Dendritic cell treated with granulocyte-macrophage colony-stimulating factor and Interleukin-4, amounts not matched to agents 40 ng/mL and 50 ng/mL, for 4 days (primary cell): ENCODE measurements around the gene KIF27.
A peak's percentile ranks its signal among the peaks of the same experiment; 100 is the strongest.
"Not testable (repeated sequence)": the region's sequence is repeated elsewhere in the genome, so short reads cannot be mapped to it uniquely, and the experiment has no call there.

Experiments used
- H3K27ac Mint-ChIP-seq: one replicate; pipeline ENCODE4 v1.8.0; 2022; ENCODE audit warnings: mild to moderate bottlenecking, mixed read lengths
- H3K27me3 Mint-ChIP-seq: one replicate; pipeline ENCODE4 v1.8.0; 2022; ENCODE audit warnings: mild to moderate bottlenecking, mixed read lengths
- H3K36me3 Mint-ChIP-seq: one replicate; pipeline ENCODE4 v1.8.0; 2022; ENCODE audit warnings: low read depth, mixed read lengths
- H3K4me1 Mint-ChIP-seq: one replicate; pipeline ENCODE4 v1.8.0; 2022; ENCODE audit warnings: low read depth, mixed read lengths
- H3K4me3 Mint-ChIP-seq: one replicate; pipeline ENCODE4 v1.8.0; 2022; ENCODE audit warnings: mild to moderate bottlenecking, moderate library complexity, mixed read lengths
- H3K9me3 Mint-ChIP-seq: one replicate; pipeline ENCODE4 v1.8.0; 2022; ENCODE audit warnings: mixed read lengths
- intact Hi-C: fragments of 100-400 bp; cut with micrococcal nuclease; formaldehyde crosslinking; loops from one replicate; pipeline ENCODE4 v1.15.0; 2022

The KIF27 gene

DNA sequence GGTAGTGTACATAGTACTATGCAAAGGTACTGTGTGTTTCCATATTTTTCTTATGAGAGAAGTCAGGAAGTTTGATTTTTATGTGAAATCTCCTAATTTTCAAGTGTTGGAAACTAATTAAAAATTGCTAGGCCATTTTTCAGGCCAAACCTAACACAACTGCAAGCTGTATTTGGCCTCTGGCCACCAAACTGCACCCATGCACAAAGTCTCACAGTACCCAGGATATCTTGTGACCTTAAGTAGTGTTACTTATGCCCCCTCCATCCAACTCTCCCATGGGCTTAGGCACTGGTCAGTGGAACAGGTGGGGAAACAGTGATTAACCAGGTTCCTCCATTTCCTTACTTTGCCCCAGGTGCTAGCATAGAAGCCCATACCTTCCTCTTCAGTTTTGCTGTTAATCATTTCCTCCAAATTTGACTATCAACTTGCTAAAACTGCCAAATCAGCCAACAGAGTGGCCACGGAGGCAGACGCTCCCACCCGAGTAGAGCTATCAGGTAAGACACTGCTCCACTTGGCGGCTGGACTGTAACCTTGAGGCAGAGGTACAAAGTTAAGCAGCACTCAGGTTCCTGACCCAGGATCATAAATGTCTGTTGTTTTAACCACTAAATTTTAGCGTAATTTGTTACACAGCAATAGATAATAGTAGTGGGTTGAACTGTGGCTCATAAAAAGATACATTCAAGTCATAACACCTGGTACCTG, 19.5 kb upstream of the KIF27 start:
- no peak overlapping the region for H3K27ac Mint-ChIP-seq

DNA sequence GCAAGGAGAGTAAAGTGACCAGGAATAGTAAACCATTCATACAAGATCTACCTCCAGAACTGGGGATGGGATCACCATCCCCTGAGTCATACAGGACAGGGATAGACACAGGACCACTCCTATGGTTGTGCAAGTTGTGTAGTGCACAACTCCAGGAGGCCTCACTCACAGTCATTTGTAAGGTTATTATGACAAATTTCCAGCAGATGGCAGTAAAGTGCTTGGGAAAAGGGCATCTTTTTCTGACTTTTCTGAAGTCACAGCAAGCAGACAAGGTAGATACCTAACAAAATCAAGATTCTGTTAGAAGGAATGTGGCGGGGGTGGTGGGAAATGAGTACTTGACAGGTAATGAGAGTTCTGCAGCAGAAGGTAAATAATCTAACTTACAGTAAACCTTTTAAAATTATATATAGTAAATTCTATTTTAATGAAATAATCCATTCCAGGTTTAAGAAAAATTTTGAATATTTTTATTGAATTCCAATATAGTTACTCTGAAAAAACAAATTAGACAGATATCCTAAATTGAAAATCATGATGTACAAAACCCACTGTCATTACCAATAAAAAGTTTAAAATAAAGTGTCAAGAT, 16.7 kb upstream of the KIF27 start:
- Mint-ChIP-seq H3K9me3 (no peaks in the 10 kb centered on the region), H3K4me1 (peaks cover 17% of the 10 kb centered on the region), H3K27ac (no peak overlapping the region), H3K36me3 (peaks cover 40% of the 10 kb centered on the region), H3K4me3 (no peak overlapping the region), H3K27me3 (no peaks in the 10 kb centered on the region)
- intact Hi-C loops = loop anchor here (1.0 kb wide), 3 partner anchors 235 to 377 kb away; no protein-coding TSS in a partner anchor

More for the DNA sequence above, 19.5 kb upstream of the KIF27 start:
- intact Hi-C loops = no loop called here
- no peaks in the 10 kb centered on the region for H3K27me3 Mint-ChIP-seq
- H3K9me3 Mint-ChIP-seq = no peaks in the 10 kb centered on the region
- H3K4me1 Mint-ChIP-seq = no peaks in the 10 kb centered on the region
- peaks cover 64% of the 10 kb centered on the region for H3K36me3 Mint-ChIP-seq
- no peak overlapping the region for H3K4me3 Mint-ChIP-seq

DNA sequence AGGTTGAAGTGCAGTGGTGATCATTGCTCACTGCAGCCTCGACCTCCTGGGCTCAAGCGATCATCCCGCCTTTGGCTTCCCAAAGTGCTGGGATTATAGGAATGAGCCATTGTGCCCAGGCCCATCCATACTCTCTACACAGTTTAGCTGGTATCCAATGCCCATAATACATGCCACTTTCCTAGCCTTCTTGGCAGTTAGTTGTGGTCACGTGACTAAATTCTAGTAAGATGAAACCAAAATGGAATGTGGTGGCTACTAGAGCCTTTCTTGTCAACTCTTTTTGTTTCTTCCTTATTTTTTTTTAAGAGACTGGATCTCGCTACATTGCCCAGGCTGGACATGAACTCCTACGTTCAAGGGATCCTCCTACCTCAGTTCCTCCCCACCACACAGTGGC, 15.3 kb upstream of the KIF27 start:
- Mint-ChIP-seq H3K9me3 (no peaks in the 10 kb centered on the region), H3K27me3 (no peaks in the 10 kb centered on the region), H3K4me1 (peaks cover 25% of the 10 kb centered on the region), H3K4me3 (no peak overlapping the region), H3K27ac (no peak overlapping the region), H3K36me3 (peaks cover 26% of the 10 kb centered on the region)
- intact Hi-C loops = no loop called here

DNA sequence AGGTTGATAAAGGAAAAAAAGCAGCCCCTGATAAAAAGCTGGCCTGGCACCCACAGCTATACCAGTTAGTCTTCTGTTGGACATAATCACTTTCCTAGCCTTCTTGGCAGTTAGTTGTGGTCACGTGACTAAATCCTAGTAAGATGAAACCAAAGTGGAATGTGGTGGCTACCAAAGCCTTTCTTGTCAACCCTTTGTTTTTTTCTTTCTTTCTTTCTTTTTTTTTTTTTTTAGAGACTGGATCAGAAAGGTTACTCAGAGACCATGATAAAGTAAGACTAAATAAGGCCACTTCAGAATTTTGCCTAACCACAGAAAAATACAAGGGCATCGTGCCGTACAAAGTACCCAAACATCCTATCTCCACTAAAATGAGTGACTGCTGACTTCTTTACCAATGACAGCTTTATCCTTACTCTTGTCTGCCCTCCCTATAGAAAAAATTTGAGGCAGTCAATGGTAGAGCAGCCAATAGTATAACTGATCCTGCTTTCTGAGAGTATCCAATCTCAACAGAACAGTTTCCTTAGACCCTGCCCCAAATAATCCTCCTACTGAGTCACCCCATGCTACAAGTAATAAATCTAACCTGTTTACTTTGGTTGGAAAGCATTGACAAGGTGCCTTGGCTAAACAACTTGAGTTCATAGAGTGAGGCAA, 14.2 kb upstream of the KIF27 start:
- Mint-ChIP-seq H3K4me3 (no peak overlapping the region), H3K4me1 (peaks cover 36% of the 10 kb centered on the region), H3K27me3 (no peaks in the 10 kb centered on the region), H3K36me3 (peaks cover 16% of the 10 kb centered on the region), H3K27ac (no peak overlapping the region), H3K9me3 (no peaks in the 10 kb centered on the region)
- intact Hi-C loops = no loop called here

DNA sequence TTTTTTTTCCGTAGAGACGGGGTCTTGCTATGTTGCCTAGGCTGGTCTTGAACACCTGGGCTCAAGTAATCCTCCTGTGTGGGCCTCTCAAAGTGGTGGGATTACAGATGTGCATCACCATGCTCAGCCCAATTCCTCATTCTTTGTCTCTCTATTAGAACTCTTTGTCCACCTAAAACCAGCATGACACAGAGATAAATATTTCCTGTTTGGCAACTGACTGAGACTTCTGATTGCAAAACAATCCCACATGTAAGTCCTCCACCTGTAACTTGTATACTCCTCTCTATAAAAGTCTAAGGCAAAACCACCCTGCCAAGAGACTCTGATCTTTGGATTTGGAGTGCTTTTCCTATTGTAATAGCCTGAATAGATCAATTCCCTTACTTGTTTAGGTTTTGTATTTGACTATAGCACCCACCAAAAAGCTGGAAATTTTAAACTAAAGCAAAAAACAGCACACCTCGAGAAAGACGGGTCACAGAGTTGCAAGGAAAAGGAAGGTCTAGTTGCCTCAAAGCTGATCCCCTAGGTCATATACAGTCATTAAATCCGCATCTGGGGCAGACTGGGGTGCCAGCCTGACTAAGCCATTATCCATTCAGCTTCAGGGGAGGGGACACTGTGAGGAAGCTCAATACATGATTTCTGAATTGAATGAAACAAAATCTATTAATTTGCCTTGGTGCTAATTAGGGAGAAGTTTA, 13.5 kb upstream of the KIF27 start:
- H3K9me3 Mint-ChIP-seq = no peaks in the 10 kb centered on the region
- H3K4me1 Mint-ChIP-seq = peaks cover 36% of the 10 kb centered on the region
- intact Hi-C loops = no loop called here
- H3K4me3 Mint-ChIP-seq = no peak overlapping the region
- H3K36me3 Mint-ChIP-seq = peaks cover 16% of the 10 kb centered on the region
- H3K27ac Mint-ChIP-seq = no peak overlapping the region
- H3K27me3 Mint-ChIP-seq = no peaks in the 10 kb centered on the region

DNA sequence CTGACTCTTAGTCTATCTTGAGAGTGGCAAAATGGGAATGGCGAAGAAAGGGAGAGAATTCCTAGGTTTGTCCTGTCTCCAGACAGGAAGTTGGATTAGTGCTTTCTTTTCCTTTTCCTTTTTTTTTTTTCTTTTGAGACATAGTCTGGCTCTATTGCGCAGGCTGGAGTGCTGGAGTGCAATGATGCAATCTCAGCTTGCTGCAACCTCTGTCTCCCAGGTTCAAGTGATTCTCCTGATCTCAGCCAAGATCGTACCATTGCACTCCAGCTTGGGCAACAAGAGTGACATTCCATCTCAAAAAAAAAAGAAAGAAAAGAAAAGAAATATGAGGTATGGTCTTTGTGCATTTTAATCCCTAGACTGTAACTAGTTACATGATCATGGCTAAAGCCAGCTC, 12.6 kb upstream of the KIF27 start:
- Mint-ChIP-seq H3K9me3 (no peaks in the 10 kb centered on the region), H3K27me3 (no peaks in the 10 kb centered on the region), H3K4me1 (peaks cover 36% of the 10 kb centered on the region), H3K4me3 (no peak overlapping the region), H3K27ac (no peak overlapping the region), H3K36me3 (peaks cover 7% of the 10 kb centered on the region)
- intact Hi-C loops = no loop called here

DNA sequence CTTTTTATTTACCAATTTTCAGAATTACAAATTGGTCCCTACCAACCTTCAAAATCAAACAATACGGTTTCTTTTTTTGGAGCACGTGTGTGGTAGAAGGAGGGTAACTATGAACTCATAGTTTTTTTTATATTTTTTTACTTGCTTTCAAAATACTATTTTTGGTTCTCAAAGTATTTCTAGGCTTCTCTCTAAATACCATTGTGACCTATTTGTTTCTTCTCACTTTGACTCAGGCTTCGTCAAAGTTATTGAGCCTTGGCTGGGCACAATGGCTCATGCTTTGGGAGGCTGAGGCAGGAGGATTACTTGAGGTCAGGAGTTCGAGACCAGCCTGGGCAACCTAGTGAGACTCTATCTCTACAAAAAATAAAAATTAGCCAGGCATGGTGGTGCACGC, 11.6 kb upstream of the KIF27 start:
- Mint-ChIP-seq H3K4me3 (no peak overlapping the region), H3K27me3 (no peaks in the 10 kb centered on the region), H3K36me3 (no peaks in the 10 kb centered on the region), H3K27ac (no peak overlapping the region), H3K4me1 (peaks cover 40% of the 10 kb centered on the region), H3K9me3 (no peaks in the 10 kb centered on the region)
- intact Hi-C loops = no loop called here

DNA sequence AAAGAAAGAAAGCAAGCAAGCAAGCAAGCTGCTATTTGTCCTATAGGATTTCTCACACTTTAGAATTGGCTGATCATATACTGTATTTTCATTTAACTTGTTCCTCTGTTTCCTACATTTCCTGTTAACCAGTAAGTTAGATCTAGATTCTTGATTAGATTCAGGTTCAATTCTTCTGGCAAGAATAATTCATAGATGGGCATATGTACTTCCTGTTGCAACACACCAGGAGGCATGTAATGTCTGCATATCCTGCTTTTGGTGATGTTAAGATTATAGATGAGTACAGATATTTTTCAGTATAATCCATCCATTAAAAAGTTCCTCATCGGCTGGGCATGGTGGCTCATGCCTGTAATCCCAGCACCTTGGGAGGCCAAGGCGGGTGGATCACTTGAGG, 10.8 kb upstream of the KIF27 start:
- Mint-ChIP-seq H3K27me3 (no peaks in the 10 kb centered on the region), H3K27ac (peak overlapping the region; percentile 26), H3K4me1 (peaks cover 45% of the 10 kb centered on the region), H3K36me3 (no peaks in the 10 kb centered on the region), H3K9me3 (no peaks in the 10 kb centered on the region), H3K4me3 (no peak overlapping the region)
- intact Hi-C loops = no loop called here

DNA sequence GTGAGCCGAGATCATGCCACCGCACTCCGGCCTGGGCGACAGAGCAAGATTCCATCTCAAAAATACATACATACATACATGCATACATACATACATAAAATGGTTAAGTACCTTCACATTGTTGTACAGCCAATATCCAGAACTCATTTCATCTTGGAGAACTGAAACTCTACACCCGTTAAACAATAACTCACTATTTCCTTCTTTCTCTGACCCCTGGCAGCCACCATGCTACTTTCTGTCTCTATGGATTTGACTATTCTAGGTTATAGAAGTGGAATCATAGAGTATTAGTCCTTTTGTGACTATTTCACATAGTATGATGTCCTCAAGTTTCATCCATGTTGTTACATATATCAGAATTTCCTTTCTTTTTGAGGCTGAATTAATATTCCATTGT, 9.6 kb upstream of the KIF27 start:
- Mint-ChIP-seq H3K9me3 (no peaks in the 10 kb centered on the region), H3K27ac (no peak overlapping the region), H3K27me3 (no peaks in the 10 kb centered on the region), H3K4me3 (no peak overlapping the region), H3K36me3 (no peaks in the 10 kb centered on the region), H3K4me1 (peaks cover 45% of the 10 kb centered on the region)
- intact Hi-C loops = no loop called here

DNA sequence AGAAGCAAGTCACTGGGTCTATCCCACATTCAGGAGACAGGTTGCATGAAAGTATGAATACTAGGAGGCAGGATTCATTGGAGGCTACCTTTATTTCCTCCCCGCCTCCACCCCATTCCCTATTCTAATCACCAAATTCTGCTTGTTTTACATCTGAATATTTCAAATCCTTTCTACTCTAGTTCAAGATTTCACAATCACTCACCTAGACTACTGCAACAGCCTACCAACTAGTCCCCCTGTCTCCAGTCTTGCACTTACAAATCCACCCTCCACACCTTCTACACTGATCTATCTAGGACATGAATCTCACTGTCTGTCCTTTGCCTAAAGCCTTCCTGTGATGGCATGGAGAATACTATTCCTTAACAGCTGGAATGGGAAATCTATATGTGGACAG, 6.4 kb upstream of the KIF27 start:
- H3K9me3 Mint-ChIP-seq = no peaks in the 10 kb centered on the region
- H3K27me3 Mint-ChIP-seq = no peaks in the 10 kb centered on the region
- peaks cover 37% of the 10 kb centered on the region for H3K4me1 Mint-ChIP-seq
- H3K27ac Mint-ChIP-seq = no peak overlapping the region
- intact Hi-C loops = no loop called here
- H3K4me3 Mint-ChIP-seq = no peak overlapping the region
- H3K36me3 Mint-ChIP-seq = no peaks in the 10 kb centered on the region

DNA sequence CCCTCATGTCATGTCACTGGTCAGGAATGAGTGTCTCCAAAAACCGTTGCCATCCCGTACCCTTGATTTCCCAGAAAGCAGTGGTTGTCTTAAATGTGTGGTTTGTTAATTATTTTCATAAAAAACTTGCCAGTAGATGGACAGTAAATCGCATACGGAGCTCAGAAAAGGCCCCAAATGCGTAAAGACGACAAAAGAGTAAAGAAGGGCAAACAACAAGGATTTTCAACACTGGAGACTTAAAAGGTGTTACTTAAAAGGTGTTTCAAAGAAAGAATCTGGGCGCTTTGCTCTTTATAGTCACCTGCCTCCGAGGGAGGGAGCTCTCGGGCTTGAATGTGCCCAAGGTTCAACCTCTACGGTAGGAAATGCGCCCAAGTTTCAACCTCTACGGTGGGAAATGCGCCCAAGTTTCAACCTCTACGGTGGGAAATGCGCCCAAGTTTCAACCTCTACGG, 734 bp downstream of the KIF27 start:
- Mint-ChIP-seq H3K4me3 (peak overlapping the region; percentile 79), H3K36me3 (no peaks in the 10 kb centered on the region), H3K4me1 (peaks cover 25% of the 10 kb centered on the region), H3K9me3 (no peaks in the 10 kb centered on the region), H3K27me3 (no peaks in the 10 kb centered on the region), H3K27ac (peak overlapping the region; percentile 90)
- intact Hi-C loops = loop anchor here (2.0 kb wide), 2 partner anchors 214 to 298 kb away; partner anchors contain the start of genes IDNK and UBQLN1

DNA sequence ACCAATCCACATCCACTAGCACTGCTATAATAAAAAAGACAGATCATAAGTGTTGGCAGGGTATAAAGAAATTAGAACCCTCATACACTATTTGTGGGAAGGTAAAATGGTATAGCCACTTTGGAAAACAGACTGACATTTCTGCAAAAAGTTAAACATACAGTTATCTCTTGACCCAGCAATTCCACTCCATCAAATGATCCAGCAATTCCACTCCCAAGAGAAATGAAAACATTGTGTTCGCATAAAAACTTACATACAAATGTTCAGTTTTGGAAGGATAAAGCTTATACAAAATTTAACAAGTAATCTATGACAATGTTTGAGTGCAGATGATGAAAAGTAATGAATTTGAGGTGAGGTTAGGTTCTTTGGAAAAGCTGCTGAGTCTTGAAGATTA, 2.1 kb downstream of the KIF27 start:
- Mint-ChIP-seq H3K4me3 (no peak overlapping the region), H3K36me3 (no peaks in the 10 kb centered on the region), H3K27ac (no peak overlapping the region), H3K9me3 (no peaks in the 10 kb centered on the region), H3K4me1 (peaks cover 18% of the 10 kb centered on the region), H3K27me3 (no peaks in the 10 kb centered on the region)
- intact Hi-C loops = no loop called here

DNA sequence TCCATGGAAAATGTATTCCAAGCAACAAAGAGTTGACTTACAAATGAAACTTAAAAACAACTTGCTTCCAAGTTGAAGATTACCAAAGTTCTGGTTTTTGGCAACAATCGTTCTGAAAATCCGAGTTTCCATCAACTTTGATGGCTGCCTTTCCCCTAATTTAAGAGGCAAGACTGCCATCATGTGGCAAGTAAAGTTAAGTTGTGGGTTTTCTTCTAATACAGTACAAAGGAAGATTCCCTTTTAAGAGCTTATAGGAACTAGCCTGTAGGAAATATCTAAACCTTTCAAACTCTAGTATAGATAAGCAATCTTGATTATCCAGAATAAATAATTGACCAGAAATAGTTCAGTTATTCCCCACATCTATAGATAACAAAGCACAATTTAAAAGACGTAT, 9.0 kb downstream of the KIF27 start:
- H3K4me1 Mint-ChIP-seq, H3K4me3 Mint-ChIP-seq, H3K27ac Mint-ChIP-seq, H3K9me3 Mint-ChIP-seq, H3K27me3 Mint-ChIP-seq, H3K36me3 Mint-ChIP-seq: not testable (repeated sequence)
- intact Hi-C loops = loop anchor here (5.0 kb wide), 1 partner anchor 75 kb away; no protein-coding TSS in a partner anchor

DNA sequence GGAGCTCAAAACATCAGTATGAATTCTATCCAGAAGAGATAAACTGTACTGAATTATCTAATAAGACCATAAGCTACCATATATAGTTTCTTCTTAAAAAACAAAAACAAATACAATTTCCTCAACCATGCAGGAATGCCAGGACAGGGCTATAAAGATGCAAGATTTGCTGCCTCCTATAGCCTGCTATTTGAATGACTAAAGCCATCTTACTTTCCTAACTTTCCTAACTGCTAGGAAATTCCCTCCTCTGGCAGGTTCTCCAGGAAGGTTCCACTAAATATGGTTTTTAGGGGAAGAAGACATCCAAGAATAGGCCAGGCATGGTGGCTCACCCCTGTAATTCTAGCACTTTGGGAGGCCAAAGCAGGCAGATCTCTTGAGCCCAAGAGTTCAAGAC, 15.1 kb downstream of the KIF27 start:
- H3K4me1 Mint-ChIP-seq = no peaks in the 10 kb centered on the region
- no peak overlapping the region for H3K27ac Mint-ChIP-seq

More for the DNA sequence above, 15.1 kb downstream of the KIF27 start:
- intact Hi-C loops = loop anchor here (10.0 kb wide), 1 partner anchor 571 kb away; no protein-coding TSS in a partner anchor
- Mint-ChIP-seq H3K36me3 (no peaks in the 10 kb centered on the region), H3K27me3 (no peaks in the 10 kb centered on the region), H3K9me3 (no peaks in the 10 kb centered on the region), H3K4me3 (no peak overlapping the region)
